Vagina (tissue), 2 donors: ENCODE results near the gene SSTR5.

ENCODE experiments used
- CTCF ChIP-seq, 3 experiments: fragments of 450-650 bp in 2 of 3; fragments of 200-600 bp in 1 of 3; sonication (generic) in 1 of 3; IDR thresholded peaks; one replicate each; pipeline ENCODE4 v1.5.1; 2017 to 2019; ENCODE audit warnings: antibody characterized with exemption in 3 of 3, mild to moderate bottlenecking in 2 of 3, moderate library complexity in 2 of 3
- POLR2A ChIP-seq, 2 donors: fragments of 450-650 bp; IDR thresholded peaks; one replicate each; pipeline ENCODE4 v1.6.1; 2017; ENCODE audit warnings: antibody characterized with exemption in 2 of 2, mild to moderate bottlenecking in 2 of 2, moderate library complexity in 2 of 2
- POLR2AphosphoS5 ChIP-seq, 2 donors: sonication (generic); formaldehyde crosslinking; IDR thresholded peaks; one replicate each; pipeline ENCODE4 v1.9.0; 2017; ENCODE audit warnings: antibody characterized with exemption in 2 of 2, mild to moderate bottlenecking in 2 of 2, low read depth in 1 of 2; ENCODE audit not compliant: insufficient read depth in 1 of 2

GRCh38 chr16:1032607-1033006, 39.9 kb upstream of the SSTR5 start:
- TF ChIP-seq POLR2AphosphoS5 (IDR thresholded peaks at IDR 0.05; ENCODE audit: insufficient read depth in 1 of 2, low read depth in 1 of 2): no peak
- TF ChIP-seq CTCF (IDR thresholded peaks at IDR 0.05): no peak
- TF ChIP-seq POLR2A (IDR thresholded peaks at IDR 0.05): no peak
